Stimulated activated CD4-positive, alpha-beta T cell treated with anti-CD3 and anti-CD28 coated beads, Interleukin-15, amount 100 ng/mL, for 24 hours (primary cell): ENCODE results near the gene SLC22A1.
"Not testable (repeated sequence)": the region's sequence is repeated elsewhere in the genome, so short reads cannot be mapped to it uniquely, and the experiment has no call there.

Experiments
- DNase-seq: peaks from one replicate; pipeline ENCODE4 v3.0.0-alpha.2; 2020

Gene SLC22A1

DNA sequence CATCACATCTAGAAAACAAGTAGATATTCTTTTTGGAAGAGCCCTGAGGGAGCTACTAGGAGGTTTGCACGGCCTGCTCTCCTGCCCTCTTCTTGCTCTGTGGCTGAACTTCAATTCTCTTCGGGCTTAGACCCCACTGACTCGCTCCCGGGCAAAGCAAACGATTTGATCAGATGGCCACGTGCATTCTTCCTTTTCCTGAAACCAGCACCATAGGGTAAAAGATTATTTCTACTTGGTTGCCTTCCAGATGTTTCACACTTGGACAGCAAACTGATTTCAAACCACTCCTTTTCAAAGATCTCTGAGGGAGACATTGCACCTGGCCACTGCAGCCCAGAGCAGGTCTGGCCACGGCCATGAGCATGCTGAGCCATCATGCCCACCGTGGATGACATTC is at the start of gene SLC22A1:
Gene SLC22A1, plus strand, starts transcription at position 258 of the 400 bp plus-strand sequence. Its CDS starts 121 bp downstream, at position 379.
- no peak for DNase-seq

DNA sequence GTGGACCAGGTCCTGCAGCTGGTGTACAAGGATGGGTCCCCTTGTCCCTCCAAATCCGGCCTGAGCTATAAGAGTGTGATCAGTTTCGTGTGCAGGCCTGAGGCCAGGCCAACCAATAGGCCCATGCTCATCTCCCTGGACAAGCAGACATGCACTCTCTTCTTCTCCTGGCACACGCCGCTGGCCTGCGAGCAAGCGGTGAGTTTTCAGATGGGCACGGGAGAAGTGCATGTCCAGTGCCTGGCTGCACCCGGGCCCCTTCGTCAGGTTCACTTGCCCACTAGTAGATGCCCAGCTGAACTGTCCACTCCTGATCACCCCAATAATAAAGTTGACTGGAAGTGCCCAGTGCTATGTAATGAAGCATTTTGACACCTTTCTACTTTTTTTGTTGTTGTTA is 48.3 kb upstream of the SLC22A1 start:
- no peak for DNase-seq

DNA sequence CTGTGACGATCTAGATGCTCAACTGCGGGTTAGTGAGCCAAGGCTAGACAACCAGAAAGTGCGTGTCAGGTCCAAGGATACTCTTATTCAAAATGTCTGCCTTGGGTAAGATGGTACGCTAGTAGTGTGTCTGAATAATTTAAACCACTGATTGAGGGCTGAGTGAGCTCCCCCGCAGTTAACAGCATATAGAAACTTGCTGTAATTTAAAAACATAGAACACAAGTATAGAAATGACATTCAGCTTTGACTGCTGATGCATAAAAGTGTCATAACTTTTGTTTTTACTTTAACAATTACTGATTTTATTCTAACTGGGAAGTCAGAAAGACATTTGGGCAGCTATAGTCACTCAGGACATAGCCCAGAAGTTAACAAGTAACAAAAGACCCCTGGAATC is 45.6 kb upstream of the SLC22A1 start:
- no peak for DNase-seq

DNA sequence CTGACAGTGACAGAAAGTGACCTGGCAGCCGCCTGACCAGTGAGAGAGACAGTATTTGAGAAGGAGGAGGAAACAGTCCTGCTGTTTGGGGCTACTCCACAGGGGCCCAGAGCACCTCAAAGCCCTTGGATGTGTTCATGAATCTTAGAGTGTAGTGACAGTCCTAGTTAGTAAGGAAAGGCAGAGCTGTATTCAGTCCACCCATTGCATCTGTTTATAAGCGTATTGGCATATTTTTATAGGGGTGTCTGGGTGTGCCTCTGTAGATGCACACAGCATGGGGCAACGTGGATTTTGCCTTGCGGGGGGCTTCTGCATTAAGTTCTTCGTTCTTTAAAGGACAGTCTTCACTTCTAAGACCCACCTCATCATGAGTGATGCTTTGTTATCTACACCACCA is 44.6 kb upstream of the SLC22A1 start:
- DNase-seq = no peak

DNA sequence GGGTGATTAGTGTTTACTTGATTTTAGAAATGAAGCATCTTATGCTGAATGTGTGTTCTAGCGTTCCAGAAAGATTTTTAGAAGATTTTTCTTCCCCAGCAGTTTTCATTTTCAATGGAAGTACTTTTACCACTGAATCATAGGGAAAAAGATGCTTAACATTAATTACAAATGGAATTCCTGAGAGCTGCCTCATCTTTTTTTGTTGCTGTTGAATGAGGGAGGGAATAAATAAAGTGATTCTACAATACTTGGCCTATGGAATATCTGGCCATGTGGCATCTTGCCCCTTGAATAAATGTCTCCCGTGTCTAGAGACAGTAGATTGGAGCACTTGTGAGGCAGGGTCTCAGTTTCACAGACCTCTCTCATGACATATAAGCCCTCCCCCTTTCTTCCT is 44.1 kb upstream of the SLC22A1 start:
- DNase-seq = no peak

DNA sequence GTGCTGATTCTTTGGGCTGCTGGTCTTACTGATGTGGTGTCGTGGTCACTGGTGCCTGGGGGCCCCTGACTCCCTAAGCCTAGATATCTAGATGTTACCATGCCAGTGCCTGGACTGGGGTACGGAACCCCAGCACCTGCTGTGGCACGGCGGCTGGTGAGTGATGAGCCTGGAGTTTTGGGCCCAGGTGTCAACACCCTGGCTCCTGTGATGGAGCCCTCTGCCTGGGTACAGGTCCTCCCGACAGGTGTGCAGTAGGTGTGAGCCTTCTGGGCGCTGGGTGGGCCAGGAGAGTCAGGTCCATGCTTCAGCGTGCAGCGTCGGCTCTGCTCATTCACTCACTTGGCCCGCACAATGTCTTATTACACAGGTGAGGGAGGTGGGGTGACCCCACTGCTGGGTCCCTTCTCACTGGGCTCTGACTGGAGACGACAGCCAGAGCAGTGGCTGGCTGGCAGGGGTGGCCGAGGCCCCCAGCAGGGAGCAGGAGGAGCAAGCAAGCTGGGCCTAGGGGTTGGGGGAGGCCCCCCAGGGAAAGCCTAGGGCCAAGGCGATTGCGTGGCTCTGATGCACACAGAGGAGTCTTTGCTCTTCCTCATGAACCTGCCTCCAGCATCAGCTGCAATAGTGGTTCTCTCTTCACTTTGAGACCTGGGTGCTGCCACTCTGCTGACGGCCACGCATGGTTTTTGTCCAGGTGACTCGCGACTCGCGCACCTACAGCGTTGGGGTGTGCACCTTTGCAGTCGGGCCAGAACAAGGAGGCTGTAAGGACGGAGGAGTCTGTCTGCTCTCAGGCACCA is 42.5 kb upstream of the SLC22A1 start:
- DNase-seq = no peak

DNA sequence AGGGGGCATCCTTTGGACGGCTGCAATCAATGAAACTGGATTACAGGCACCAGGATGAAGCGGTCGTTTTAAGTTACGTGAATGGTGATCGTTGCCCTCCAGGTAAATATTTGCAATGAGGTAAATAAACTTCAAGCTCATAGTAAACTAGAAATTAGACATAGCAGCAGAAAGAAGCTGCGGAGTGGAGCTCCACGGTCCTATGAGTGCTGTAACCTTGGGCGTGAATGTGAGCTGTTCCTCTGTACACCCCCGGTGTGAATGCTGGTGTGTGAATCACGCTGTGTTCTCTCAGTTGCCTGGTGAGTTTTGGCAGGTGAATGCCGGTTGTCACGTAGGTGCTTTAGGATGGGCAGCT is 42.0 kb upstream of the SLC22A1 start:
- DNase-seq = no peak

DNA sequence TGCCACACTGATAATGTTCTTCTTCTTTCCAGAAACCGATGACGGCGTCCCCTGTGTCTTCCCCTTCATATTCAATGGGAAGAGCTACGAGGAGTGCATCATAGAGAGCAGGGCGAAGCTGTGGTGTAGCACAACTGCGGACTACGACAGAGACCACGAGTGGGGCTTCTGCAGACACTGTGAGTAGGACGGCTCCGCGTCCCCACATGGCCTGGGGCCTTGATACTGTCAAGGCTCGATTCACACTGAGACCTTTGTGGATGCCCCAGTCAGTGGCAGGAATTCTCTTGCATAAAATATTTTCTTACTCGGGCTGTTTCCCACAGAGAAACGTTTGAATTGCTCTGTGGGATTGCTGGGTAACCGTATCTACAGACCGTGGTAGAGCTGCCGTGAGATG is 41.5 kb upstream of the SLC22A1 start:
- DNase-seq = no peak

DNA sequence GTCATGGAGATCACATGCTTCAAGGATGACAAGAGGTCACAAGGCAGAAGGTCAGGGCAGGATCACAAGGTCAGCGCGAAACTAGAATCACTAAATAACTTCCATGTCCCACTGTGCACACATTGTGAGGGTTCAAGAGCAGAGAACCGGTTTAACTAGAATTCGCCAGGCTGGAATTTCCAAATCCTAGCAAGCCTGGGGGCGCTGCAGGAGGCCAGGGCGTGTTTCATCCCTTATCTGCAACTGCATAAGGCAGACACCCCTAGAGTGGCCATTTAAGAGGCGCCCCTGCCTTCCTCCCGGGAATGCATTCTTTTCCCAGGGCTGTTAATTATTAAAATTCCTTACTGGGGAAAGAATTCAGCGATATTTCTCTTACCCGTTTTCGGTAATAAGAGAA is 40.2 kb upstream of the SLC22A1 start:
- no peak for DNase-seq

DNA sequence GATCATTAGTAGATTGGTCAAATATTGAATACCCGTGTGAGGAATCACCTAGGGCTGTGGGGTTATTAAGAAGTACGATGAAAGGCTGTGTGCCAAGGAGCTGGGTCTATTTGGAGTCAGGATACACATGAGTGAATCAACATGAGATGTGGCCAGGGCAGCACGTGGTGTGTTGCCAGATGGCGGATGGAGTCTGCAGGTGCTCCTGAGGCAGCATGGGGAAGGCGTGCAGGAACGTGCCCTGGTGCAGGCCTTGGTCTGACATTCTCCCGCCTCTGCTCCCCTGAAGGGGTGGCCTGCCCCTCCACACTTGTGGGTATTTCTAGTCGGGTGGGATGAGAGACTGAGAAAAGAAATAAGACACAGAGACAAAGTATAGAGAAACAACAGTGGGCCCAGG is 39.0 kb upstream of the SLC22A1 start:
- DNase-seq = no peak

DNA sequence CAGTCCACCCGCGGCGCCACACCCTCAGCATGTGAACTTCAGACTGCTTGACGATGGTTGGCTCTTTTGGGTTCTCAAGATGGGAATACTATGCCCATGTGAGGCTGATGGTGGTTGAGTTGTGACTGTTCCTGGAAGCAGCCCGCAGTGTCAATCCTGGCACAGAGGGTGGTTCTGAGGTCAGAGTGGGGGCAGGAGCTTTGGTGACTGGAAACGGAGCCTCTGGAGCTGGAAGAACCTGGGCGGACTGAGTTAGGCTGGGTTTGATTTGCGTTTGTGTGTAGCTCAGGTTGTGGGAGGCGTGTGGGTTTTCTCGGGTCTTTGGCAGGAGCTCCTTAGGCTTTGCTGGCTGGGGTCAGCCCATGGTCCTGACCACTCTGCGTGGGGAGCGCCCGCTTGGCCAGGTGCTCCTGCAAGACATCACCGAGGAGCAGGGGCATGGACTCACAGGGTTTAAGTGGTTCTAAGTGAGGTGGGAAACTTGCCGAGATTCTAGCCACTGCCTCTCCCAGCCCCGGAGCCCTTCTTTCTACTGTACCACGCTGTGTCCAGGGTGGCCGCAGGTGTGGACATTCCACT is 37.3 kb upstream of the SLC22A1 start:
- DNase-seq = no peak

DNA sequence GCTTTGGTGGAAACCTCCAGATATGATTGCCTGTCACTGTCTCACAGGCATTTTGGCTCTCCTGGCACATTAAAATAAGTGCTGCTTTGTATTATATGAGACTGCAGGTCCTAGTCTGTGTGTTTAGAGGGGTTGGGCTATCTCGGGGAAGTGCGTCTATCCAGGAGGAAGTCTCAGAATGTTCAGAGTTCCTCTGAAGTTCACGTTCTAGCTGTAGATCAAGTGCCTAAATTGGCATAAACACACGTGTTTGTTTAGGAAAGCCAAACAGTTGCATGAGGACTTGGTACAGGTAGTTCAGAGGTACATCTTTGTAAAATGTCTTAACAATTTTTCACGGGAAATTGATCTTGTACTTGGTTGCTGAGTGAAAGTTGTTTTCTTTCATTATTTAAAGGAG is 36.4 kb upstream of the SLC22A1 start:
- no peak for DNase-seq

DNA sequence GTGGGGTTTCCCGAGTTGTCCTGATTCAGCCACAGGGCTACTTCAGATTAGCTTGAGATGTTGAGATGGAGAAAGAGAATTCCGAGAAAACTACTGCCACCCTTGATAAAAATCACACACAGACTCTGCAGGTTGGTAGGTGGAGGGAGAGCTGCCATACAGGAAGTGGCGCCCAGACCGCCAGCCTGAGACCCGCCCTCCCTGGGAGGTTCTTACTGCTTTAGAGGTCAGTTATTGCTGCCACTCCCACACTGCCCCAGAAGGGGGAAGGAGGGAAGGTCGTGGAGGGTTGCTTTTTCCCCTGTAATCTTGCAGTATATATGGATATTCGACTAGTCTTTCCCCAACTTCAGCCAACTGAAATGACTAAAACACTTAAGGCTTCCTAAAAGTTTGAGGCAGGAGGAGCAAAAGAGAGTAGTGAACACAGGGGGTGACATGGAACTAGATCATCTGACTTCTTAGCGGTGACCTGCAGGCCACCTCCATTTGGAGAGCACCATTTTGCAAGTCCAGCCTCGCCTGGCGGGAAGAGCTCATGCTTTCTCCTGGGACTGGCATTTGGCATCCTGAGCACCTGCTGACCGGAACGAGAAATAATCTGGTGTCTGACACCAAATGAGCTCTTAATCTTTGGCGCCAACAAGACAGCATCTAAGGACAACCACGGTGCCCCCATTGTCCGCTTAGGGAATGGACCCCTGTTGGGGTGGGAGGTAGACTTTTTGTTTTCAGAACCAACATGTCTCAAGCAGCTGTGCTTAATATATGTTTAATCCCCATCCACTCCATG is 35.7 kb upstream of the SLC22A1 start:
- no peak for DNase-seq

DNA sequence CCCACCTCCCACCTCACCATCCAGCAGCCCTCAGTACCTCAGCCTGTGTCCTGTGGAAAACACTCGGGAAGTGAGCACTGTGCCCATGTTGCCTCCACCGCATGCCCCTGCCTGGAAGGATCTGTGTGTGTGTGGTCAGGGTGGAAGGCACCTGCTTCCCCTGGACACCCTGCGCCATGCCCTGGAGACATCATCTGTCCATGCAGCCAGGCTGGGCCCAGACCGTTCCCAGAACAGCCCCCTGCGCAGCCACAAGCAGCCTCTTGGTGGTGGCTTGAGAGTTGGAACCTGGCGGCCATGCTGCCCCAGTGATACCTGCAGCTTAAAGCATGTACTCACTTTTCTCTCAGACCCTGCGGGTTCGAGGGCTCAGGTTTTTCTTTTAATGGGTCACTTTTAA is 34.9 kb upstream of the SLC22A1 start:
- no peak for DNase-seq

DNA sequence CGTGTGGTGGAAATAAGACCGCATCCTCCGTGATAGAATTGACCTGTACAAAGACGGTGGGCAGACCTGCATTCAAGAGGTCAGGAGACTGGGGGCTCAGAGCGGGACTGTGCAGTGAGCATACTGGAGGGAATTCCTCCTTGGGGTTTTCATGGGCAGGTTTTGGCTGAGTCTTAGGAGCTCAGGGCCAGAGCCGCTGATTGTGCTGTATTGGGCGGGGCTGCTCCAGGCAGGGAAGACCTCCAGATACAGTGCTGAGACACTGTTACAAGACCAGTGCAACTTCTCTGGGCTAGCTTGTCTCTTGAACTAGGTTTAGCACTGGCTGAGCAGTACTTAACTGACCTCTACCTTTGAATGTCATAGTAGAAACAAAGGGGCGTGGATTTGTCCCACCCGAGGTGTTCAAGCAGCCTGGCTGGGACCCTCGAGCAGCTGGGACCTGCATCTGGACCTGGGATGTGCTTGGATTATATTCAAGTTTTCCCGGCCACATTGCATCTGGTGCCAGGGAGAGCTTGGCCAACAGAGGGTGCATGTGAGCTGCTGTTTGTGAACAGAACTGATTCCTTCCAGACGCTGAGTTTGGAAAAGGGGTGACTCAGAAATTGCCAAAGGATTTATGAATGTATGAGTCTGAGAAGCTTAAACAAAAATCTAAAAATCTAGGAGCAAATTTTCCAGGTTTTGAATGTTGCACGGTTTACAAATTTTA is 33.4 kb upstream of the SLC22A1 start:
- peak; percentile 13 for DNase-seq

DNA sequence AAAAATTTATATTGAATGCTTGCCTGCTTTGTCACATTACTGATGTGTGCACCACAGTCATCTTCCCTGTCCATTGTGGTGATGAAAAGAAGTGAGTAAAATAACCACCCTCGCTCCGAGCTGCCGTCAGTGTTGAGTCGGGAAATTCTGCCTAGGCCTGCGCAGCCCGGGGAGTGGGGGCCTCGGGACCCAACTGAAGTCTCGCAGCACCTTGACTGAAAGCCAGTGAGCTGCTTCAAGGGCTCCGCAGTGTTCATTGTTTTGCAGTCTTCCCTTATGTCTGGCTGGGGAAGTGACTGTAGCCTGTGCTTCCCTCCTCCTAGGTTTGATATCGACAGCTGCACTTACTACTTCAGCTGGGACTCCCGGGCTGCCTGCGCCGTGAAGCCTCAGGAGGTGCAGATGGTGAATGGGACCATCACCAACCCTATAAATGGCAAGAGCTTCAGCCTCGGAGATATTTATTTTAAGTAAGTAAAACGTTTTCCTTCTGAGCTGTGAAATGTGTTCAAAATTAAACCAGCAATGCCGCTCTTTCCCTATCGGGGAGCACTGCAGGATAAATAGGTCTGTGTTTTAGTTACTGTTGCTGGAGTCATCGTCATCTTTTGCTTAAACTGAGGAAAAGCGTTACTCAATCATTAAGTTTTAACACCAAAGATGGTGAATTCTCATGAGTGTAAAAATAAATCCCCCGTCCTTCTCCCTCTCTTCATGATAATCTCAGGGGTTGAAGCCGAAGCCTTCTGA is 32.7 kb upstream of the SLC22A1 start:
- no peak for DNase-seq

DNA sequence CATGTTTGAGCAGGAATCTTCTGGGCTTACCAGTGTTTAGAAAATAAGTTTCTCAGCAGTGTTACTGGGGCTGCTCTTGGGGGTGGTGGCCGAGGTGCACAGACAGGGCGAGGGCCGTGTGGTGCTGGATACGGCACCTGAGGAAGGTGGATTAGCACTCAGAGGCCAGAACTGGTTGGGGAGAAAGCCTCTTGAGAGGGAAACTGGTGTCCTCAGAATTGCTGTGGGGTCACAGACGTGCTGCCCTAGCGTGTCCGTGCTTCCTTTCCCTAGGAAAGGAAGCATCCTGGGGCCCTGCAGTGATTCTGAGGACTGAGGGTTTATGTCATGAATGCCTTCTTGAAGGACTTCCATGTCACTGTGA is 32.1 kb upstream of the SLC22A1 start:
- no peak for DNase-seq

DNA sequence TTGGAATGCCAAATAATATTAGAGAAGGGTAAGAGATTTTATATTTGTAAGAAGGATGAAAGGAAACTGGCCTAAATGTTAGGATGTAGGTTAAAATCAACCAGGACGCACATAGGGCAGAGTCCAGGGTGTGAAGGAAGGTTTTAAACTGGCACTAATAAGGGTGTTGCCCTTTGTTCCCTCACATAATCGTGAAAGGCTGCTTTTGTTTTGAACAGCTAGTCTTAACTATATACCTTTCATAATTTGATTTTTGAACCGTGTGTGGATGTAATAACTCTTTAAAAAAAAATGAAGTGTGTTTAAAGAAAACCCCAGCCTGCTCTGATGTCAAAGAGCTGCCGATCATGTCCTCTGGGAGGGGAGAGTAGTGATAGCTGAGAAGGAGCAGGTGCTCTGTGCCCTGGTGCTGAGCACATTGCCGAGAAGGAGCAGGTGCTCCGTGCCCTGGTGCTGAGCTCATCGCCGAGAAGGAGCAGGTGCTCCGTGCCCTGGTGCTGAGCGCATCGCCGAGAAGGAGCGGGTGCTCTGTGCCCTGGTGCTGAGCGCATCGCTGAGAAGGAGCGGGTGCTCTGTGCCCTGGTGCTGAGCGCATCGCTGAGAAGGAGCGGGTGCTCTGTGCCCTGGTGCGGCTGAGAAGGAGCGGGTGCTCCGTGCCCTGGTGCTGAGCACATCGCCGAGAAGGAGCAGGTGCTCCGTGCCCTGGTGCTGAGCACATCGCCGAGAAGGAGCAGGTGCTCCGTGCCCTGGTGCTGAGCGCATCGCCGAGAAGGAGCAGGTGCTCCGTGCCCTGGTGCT is 31.0 kb upstream of the SLC22A1 start:
- DNase-seq = not testable (repeated sequence)

DNA sequence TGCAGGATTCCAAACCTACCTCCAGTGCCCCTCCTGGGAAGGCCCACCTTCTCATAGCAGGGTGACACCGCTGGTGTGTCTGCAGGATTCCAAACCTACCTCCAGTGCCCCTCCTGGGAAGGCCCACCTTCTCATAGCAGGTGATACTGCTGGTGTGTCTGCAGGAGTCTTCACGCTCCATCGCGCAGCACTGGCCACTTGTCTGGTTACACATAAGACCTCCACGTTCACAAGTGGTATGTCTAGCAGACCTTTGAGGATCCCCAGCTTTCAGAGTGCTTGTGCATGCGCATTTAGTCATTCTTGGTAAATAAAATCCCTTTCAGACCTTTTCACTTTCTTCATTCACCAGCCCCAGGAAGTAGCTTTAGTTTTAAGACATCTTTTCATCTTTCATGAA is 29.4 kb upstream of the SLC22A1 start:
- not testable (repeated sequence) for DNase-seq

DNA sequence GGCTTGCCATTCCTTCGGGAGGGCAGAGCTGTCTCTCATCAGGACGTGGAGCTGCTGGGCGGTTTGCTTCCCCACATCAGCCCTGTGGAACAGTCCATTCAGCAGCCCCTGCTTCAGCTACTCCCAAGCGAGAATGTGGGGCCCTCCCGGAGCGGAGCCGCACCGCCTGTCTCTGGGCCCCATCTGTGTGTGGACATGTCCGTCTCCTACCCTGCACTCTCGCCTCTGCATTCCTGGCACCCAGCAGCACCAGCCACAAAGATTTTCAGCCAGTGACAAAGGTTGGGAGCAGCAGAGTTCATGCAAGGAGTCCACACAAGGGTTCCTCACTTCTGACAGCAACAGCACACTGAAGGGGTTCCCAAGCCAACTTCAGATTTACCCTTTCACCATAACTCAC is 29.0 kb upstream of the SLC22A1 start:
- no peak for DNase-seq

DNA sequence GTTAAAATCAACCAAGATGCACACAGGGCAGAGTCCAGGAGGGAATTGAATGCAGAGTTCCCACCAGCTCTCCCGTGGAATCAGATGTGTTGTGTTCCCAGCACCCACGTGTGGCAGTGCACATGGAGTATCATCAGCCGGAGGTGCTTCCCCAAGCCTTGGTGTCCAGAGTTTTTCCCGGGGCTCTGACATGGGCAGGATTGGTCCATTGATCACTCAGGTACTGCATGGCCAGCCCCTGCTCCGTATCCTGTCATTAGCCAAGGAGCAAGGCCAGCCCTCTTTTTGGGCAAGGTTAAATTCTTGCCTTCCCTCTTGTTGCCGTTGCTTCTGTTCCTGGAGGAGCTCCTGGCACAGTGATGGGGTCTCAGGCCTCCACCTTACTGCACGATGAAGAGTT is 28.6 kb upstream of the SLC22A1 start:
- no peak for DNase-seq

DNA sequence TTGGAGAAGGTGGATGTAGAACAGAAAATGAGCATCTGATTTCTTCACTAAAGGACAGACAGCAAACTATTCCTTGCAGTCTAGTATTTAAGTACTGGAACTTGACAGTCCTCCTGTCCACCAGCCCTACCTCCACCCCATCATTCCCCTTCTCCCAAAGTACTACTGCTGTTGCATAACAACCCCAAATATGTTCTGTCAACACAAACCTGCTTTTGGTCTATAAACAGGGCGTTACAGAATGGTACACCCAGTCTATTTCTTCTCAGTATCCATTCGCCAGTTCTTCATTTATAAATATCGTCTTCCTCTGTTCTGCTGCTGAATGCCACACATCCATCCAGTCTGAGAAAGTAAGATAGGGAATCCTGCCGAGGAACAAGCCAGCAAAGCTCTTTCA is 27.7 kb upstream of the SLC22A1 start:
- DNase-seq = no peak
